ENCODE results near the gene N4BP2. TPM values are rescaled to one million over a fixed set of nuclear protein-coding genes. Genes with fewer than 3 reads are reported as not detected.

Gene N4BP2
- total RNA-seq, 1 donor from 2014 or later = 41.0 TPM

- no peak overlapping the region for H3K4me3 Mint-ChIP-seq
- H3K36me3 Mint-ChIP-seq = no peaks in the 10 kb centered on the region
- H3K9me3 Mint-ChIP-seq = no peaks in the 10 kb centered on the region
- no peak for DNase-seq (ENCODE audit: low spot score in 2 of 2, unreplicated experiment in 2 of 2)
- H3K4me1 Mint-ChIP-seq = peaks cover 11% of the 10 kb centered on the region
- H3K27me3 Mint-ChIP-seq (ENCODE audit: low read depth) = no peaks in the 10 kb centered on the region
- TF ChIP-seq CTCF (IDR thresholded peaks at IDR 0.05; ENCODE audit: unreplicated experiment) = no peak
- no peak overlapping the region for H3K27ac Mint-ChIP-seq
Observed at GRCh38 chr4:40201898-40202297, 145.2 kb downstream of the N4BP2 start.

GRCh38 chr4:40202474-40202873 is 145.8 kb downstream of the N4BP2 start:
- peaks cover 11% of the 10 kb centered on the region for H3K4me1 Mint-ChIP-seq
- H3K4me3 Mint-ChIP-seq = no peak overlapping the region
- H3K9me3 Mint-ChIP-seq = no peaks in the 10 kb centered on the region
- no peak overlapping the region for H3K27ac Mint-ChIP-seq
- DNase-seq (ENCODE audit: low spot score in 2 of 2, unreplicated experiment in 2 of 2) = no peak
- H3K27me3 Mint-ChIP-seq (ENCODE audit: low read depth) = no peaks in the 10 kb centered on the region
- no peaks in the 10 kb centered on the region for H3K36me3 Mint-ChIP-seq
- TF ChIP-seq CTCF (IDR thresholded peaks at IDR 0.05; ENCODE audit: unreplicated experiment) = no peak

DNA sequence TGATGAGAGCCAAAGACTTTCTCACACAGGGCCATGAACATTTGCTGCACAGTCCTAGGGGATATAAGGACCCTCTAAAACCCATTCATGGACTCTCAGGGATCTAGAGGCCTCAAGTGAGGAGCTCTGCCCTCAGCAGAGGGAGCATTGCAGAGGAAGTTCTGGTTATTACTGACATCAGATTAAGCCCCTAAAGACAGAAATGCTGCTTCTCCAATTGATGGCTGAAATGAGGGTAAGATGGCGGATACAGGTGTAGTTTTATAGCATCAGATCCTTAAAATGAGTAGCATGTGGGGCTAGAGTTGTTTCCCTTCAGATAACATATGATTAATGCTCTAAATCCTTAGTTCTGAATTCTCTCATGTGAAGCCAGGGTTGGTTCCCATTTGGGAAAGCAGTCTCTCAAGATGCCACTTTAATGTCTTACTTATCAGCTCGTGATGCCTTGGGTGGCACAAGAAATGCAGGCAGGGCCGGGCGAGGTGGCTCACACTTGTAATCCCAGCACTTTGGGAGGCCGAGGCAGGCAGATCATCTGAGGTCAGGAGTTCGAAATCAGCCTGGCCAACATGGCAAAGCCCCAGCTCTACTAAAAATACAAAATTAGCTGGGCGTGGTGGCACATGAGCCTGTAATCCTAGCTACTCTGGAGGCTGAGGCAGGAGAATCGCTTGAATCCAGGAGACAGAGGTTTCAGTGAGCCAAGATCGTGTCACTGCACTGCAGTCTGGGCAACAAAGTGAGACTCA is 148.0 kb downstream of the N4BP2 start:
- no peak overlapping the region for H3K4me3 Mint-ChIP-seq
- H3K4me1 Mint-ChIP-seq = peaks cover 9% of the 10 kb centered on the region
- H3K27ac Mint-ChIP-seq = no peak overlapping the region
- H3K9me3 Mint-ChIP-seq = no peaks in the 10 kb centered on the region
- H3K27me3 Mint-ChIP-seq (ENCODE audit: low read depth) = no peaks in the 10 kb centered on the region
- H3K36me3 Mint-ChIP-seq = no peaks in the 10 kb centered on the region
- TF ChIP-seq CTCF (IDR thresholded peaks at IDR 0.05; ENCODE audit: unreplicated experiment) = no peak
- no peak for DNase-seq (ENCODE audit: low spot score in 2 of 2, unreplicated experiment in 2 of 2)

GRCh38 chr4:40205259-40206198 is 148.9 kb downstream of the N4BP2 start:
- no peaks in the 10 kb centered on the region for H3K27me3 Mint-ChIP-seq (ENCODE audit: low read depth)
- H3K36me3 Mint-ChIP-seq = no peaks in the 10 kb centered on the region
- H3K27ac Mint-ChIP-seq = no peak overlapping the region
- H3K9me3 Mint-ChIP-seq = no peaks in the 10 kb centered on the region
- peaks cover 8% of the 10 kb centered on the region for H3K4me1 Mint-ChIP-seq
- H3K4me3 Mint-ChIP-seq = no peak overlapping the region
- no peak for TF ChIP-seq CTCF (IDR thresholded peaks at IDR 0.05; ENCODE audit: unreplicated experiment)
- no peak for DNase-seq (ENCODE audit: low spot score in 2 of 2, unreplicated experiment in 2 of 2)

DNA sequence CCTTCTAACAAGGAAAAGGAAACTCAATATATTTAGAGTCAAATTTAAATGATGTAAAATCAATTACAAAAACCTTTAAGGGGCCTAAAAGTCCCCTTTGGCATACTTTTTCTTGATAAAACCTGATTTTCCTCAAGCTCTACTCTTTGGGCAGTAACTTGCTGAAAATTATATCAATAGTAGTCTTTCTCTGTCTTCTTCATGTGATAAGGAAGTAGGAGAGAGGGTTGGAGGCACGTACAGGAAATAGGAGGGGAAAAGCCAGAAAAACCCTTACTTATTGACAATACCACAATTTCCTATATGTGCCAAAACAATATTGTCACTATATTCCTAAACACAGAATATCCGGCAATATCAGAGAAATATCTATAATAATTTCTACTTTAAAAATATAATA is 149.8 kb downstream of the N4BP2 start:
- Mint-ChIP-seq H3K27ac (no peak overlapping the region), H3K27me3 (ENCODE audit: low read depth) (no peaks in the 10 kb centered on the region), H3K4me3 (no peak overlapping the region), H3K4me1 (peaks cover 3% of the 10 kb centered on the region), H3K36me3 (no peaks in the 10 kb centered on the region), H3K9me3 (no peaks in the 10 kb centered on the region)
- no peak for DNase-seq (ENCODE audit: low spot score in 2 of 2, unreplicated experiment in 2 of 2)
- no peak for TF ChIP-seq CTCF (IDR thresholded peaks at IDR 0.05; ENCODE audit: unreplicated experiment)

Other genes starting within 250 kb of the N4BP2 start
- gene PDS5A, start 78.9 kb upstream of the N4BP2 start, total RNA-seq = 78.4 to 86.6 TPM (median 79.8 TPM) in 3 replicates
- 0.25 to 0.40 TPM (median 0.29 TPM) in 3 replicates for gene RHOH, start 140.2 kb downstream of the N4BP2 start, total RNA-seq